HepG2 (cell line): ENCODE data around the gene CEP104. TPM values are rescaled to one million over a fixed set of nuclear protein-coding genes. Genes with fewer than 3 reads are reported as not detected.

Source experiments
- CEBPG ChIP-seq: IDR thresholded peaks from 2 replicates; pipeline ENCODE4 v1.6.1; 2016
- FOXK2 ChIP-seq: fragments of 450-650 bp; IDR thresholded peaks from 2 replicates; pipeline ENCODE4 v1.6.1; 2016
- GFI1 ChIP-seq: sonication (generic); formaldehyde crosslinking; IDR thresholded peaks from 2 replicates; pipeline ENCODE4 v1.5.0; 2020; ENCODE audit warnings: missing genetic modification reagents, mild to moderate bottlenecking, borderline replicate concordance
- KDM6A ChIP-seq: IDR thresholded peaks from 2 replicates; pipeline ENCODE4 v1.6.1; 2016; ENCODE audit warnings: low read depth
- KIAA2018 ChIP-seq: sonication (generic); formaldehyde crosslinking; IDR thresholded peaks from 2 replicates; pipeline ENCODE4 v1.5.0; 2020; ENCODE audit warnings: mild to moderate bottlenecking, missing genetic modification reagents, borderline replicate concordance
- MBD4 ChIP-seq: IDR thresholded peaks from 2 replicates; pipeline ENCODE4 v1.6.1; 2012; ENCODE audit warnings: low read length, inconsistent platforms, borderline replicate concordance
- RFX5 ChIP-seq: IDR thresholded peaks from 2 replicates; pipeline ENCODE4 v1.6.1; 2011; ENCODE audit warnings: low read depth, low read length, improper control_type of control experiment
- RNF2 ChIP-seq: fragments of 450-650 bp; conservative IDR thresholded peaks from 2 replicates; pipeline ENCODE4 v1.6.1; 2016; ENCODE audit warnings: low read depth
- SMC3 ChIP-seq: IDR thresholded peaks from 2 replicates; pipeline ENCODE4 v1.6.1; 2011; ENCODE audit warnings: low read length, improper control_type of control experiment
- STAT5B ChIP-seq: sonication (generic); formaldehyde crosslinking; IDR thresholded peaks from 2 replicates; pipeline ENCODE4 v1.4.0; 2020; ENCODE audit warnings: missing genetic modification reagents
- TSC22D2 ChIP-seq: sonication (generic); formaldehyde crosslinking; IDR thresholded peaks from 2 replicates; pipeline ENCODE4 v1.5.1; 2020; ENCODE audit warnings: missing genetic modification reagents, mild to moderate bottlenecking, borderline replicate concordance
- ZBTB33 ChIP-seq: sonication (generic); formaldehyde crosslinking; IDR thresholded peaks from 2 replicates; pipeline ENCODE4 v1.4.0; 2020; ENCODE audit warnings: missing genetic modification reagents
- ZEB1 ChIP-seq: IDR thresholded peaks from 2 replicates; pipeline ENCODE4 v1.6.1; 2012; ENCODE audit warnings: mild to moderate bottlenecking, low read depth, inconsistent platforms; ENCODE audit not compliant: insufficient replicate concordance
- ZNF331 ChIP-seq: sonication (generic); formaldehyde crosslinking; IDR thresholded peaks from 2 replicates; pipeline ENCODE4 v1.4.0; 2020; ENCODE audit warnings: missing genetic modification reagents
- ZNF720 ChIP-seq: sonication (generic); formaldehyde crosslinking; IDR thresholded peaks from 2 replicates; pipeline ENCODE4 v1.4.0; 2020; ENCODE audit warnings: missing genetic modification reagents
- ZNF850 ChIP-seq: sonication (generic); formaldehyde crosslinking; conservative IDR thresholded peaks from 2 replicates; pipeline ENCODE4 v1.9.0; 2021; ENCODE audit warnings: mild to moderate bottlenecking, missing genetic modification reagents
- polyA plus RNA-seq, 8 experiments: library from polyadenylated mRNA; depleted of rRNA in 3 of 8; stranded (reverse) in 7 of 8; unstranded in 1 of 8; fragments of >200 nt; fragmentation: Illumina TruSeq in 4 of 8; extraction: Trizol in 4 of 8; gene quantifications; 2 replicates each; pipeline versions ENCODE4 v1.2.1 to v1.2.3, GENCODE V29; 2011 to 2016; ENCODE audit warnings: low read depth in 4 of 8, missing spikeins in 1 of 8, mixed read lengths in 1 of 8; ENCODE audit not compliant: insufficient read depth in 1 of 8
- total RNA-seq, 5 experiments: library from RNA; depleted of rRNA; stranded (reverse); fragments of >200 nt; fragmentation: Illumina TruSeq; extraction: Trizol; gene quantifications; 2 replicates each; pipeline ENCODE4 v1.2.3, GENCODE V29; 2016; ENCODE audit warnings: low read depth in 1 of 5
- TF ChIP-seq, protein P1 (sequence below): IDR thresholded peaks from 2 replicates; pipeline ENCODE4 v1.6.1; 2016; ENCODE audit warnings: mild to moderate bottlenecking, missing biosample characterization, missing genetic modification reagents
- TF ChIP-seq, protein P2 (sequence below): sonication (generic); formaldehyde crosslinking; IDR thresholded peaks from 2 replicates; pipeline ENCODE4; 2020; ENCODE audit warnings: missing genetic modification reagents, mild to moderate bottlenecking, borderline replicate concordance

Gene CEP104
- total and polyA plus RNA-seq, 2 of the 13 experiments (the other 11 are each of a cell fraction or from before 2014, with no cell fraction given): 20.4 to 30.1 TPM

- no peak for TF ChIP-seq ZEB1
- no peak; the same call in 1 of the 2 replicates for TF ChIP-seq ZNF331 (CRISPR knock-in tag)
- peak; percentile 61; the same call in 1 of the 2 replicates for TF ChIP-seq FOXK2
- TF ChIP-seq RNF2: no peak; the same call in 1 of the 2 replicates
- TF ChIP-seq STAT5B: no peak
- TF ChIP-seq, protein P1, sequence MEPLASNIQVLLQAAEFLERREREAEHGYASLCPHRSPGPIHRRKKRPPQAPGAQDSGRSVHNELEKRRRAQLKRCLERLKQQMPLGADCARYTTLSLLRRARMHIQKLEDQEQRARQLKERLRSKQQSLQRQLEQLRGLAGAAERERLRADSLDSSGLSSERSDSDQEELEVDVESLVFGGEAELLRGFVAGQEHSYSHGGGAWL: peak; percentile 28; the same call in 1 of the 2 replicates
- no peak for TF ChIP-seq SMC3
- TF ChIP-seq CEBPG: no peak
- TF ChIP-seq GFI1 (CRISPR knock-in tag): no peak
- no peak for TF ChIP-seq MBD4
- no peak for TF ChIP-seq RFX5
- no peak for TF ChIP-seq TSC22D2
- 0 out of 2 replicates have a peak, but pooled peaks have one; percentile 47 for TF ChIP-seq ZNF850 (CRISPR knock-in tag)
- TF ChIP-seq ZBTB33 (CRISPR knock-in tag): no peak
- 0 out of 2 replicates have a peak, but pooled peaks have one; percentile 7 for TF ChIP-seq KIAA2018 (CRISPR knock-in tag)
- TF ChIP-seq, protein P2, sequence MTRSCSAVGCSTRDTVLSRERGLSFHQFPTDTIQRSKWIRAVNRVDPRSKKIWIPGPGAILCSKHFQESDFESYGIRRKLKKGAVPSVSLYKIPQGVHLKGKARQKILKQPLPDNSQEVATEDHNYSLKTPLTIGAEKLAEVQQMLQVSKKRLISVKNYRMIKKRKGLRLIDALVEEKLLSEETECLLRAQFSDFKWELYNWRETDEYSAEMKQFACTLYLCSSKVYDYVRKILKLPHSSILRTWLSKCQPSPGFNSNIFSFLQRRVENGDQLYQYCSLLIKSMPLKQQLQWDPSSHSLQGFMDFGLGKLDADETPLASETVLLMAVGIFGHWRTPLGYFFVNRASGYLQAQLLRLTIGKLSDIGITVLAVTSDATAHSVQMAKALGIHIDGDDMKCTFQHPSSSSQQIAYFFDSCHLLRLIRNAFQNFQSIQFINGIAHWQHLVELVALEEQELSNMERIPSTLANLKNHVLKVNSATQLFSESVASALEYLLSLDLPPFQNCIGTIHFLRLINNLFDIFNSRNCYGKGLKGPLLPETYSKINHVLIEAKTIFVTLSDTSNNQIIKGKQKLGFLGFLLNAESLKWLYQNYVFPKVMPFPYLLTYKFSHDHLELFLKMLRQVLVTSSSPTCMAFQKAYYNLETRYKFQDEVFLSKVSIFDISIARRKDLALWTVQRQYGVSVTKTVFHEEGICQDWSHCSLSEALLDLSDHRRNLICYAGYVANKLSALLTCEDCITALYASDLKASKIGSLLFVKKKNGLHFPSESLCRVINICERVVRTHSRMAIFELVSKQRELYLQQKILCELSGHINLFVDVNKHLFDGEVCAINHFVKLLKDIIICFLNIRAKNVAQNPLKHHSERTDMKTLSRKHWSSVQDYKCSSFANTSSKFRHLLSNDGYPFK (CRISPR knock-in tag): no peak
- no peak for TF ChIP-seq ZNF720 (CRISPR knock-in tag)
- no peak for TF ChIP-seq KDM6A
Measured at GRCh38 chr1:3900969-3901529, 44.0 kb upstream of the CEP104 start (continued).
